Smooth muscle cell (in vitro differentiated cells): ENCODE data around the gene FAF1. TPM values are rescaled to one million over a fixed set of nuclear protein-coding genes. Genes with fewer than 3 reads are reported as not detected.

Source experiments
- DNase-seq: peaks from one replicate; lab custom pipeline; 2025; ENCODE audit not compliant: unreplicated experiment; lab: John Stamatoyannopoulos, UW
- H2AFZ ChIP-seq: fragments of 200-600 bp; sonication (generic); 2 replicates; pipeline ENCODE4 v1.6.0; 2016; ENCODE audit warnings: antibody characterized with exemption, low read depth, mild to moderate bottlenecking
- H3F3A ChIP-seq: fragments of 200-600 bp; sonication (generic); 2 replicates; pipeline ENCODE4 v1.6.0; 2017; ENCODE audit warnings: antibody characterized with exemption, low read depth
- H3K27ac ChIP-seq: fragments of 200-600 bp; sonication (generic); 2 replicates; pipeline ENCODE4 v1.5.1; 2016; ENCODE audit warnings: low read depth, mild to moderate bottlenecking
- H3K27me3 ChIP-seq: fragments of 200-600 bp; sonication (generic); 2 replicates; pipeline ENCODE4 v1.6.1; 2016; ENCODE audit warnings: low read depth, mild to moderate bottlenecking
- H3K36me3 ChIP-seq: fragments of 200-600 bp; sonication (generic); 2 replicates; pipeline ENCODE4 v1.5.1; 2016; ENCODE audit warnings: low read depth
- H3K4me1 ChIP-seq: fragments of 200-600 bp; sonication (generic); 2 replicates; pipeline ENCODE4 v1.5.1; 2016; ENCODE audit warnings: low read depth
- H3K4me2 ChIP-seq: fragments of 200-600 bp; sonication (generic); 2 replicates; pipeline ENCODE4 v1.6.0; 2016; ENCODE audit warnings: mild to moderate bottlenecking
- H3K4me3 ChIP-seq: fragments of 200-600 bp; sonication (generic); 2 replicates; pipeline ENCODE4 v1.5.1; 2016; ENCODE audit warnings: mild to moderate bottlenecking
- H3K79me2 ChIP-seq: fragments of 200-600 bp; sonication (generic); 2 replicates; pipeline ENCODE4 v1.6.0; 2016; ENCODE audit warnings: low read depth, mild to moderate bottlenecking
- H3K9ac ChIP-seq: fragments of 200-600 bp; sonication (generic); 2 replicates; pipeline ENCODE4 v1.6.0; 2016; ENCODE audit warnings: low read depth
- H3K9me3 ChIP-seq: fragments of 200-600 bp; sonication (generic); replicated peaks from 2 replicates; pipeline ENCODE4 v1.5.1; 2016; ENCODE audit warnings: low read depth
- H4K20me1 ChIP-seq: fragments of 200-600 bp; sonication (generic); 2 replicates; pipeline ENCODE4 v1.6.0; 2016; ENCODE audit warnings: low read depth
- CTCF ChIP-seq: fragments of 200-600 bp; sonication (generic); IDR thresholded peaks from 2 replicates; pipeline ENCODE4 v1.5.1; 2017; ENCODE audit warnings: borderline replicate concordance, mild to moderate bottlenecking, antibody characterized with exemption; ENCODE audit not compliant: insufficient read depth, poor library complexity, severe bottlenecking
- WGBS: methylation state at CpG from one replicate; pipeline ENCODE4 v1.1.7; 2016; ENCODE audit warnings: low lambda C conversion rate; 5-methylcytosine and 5-hydroxymethylcytosine counted together
- polyA plus RNA-seq: library from polyadenylated mRNA; unstranded; fragments of >200 nt; fragmentation: Nextera tagmentation; extraction: Ambion mirVana; gene quantifications from 2 replicates; pipeline ENCODE4 v1.2.1, GENCODE V29; 2016
- total RNA-seq: library from RNA; depleted of rRNA; stranded (reverse); fragments of >200 nt; gene quantifications from 2 replicates; pipeline ENCODE4 v1.2.3, GENCODE V29; 2014

FAF1 gene
- total and polyA plus RNA-seq, 2 experiments from 2014 or later, result 51.5 to 51.6 TPM

- peaks cover 27% of the 10 kb centered on the region for H4K20me1 ChIP-seq
- peaks cover 42% of the 10 kb centered on the region for H3K79me2 ChIP-seq
- H3K36me3 ChIP-seq, result no peaks in the 10 kb centered on the region
- DNase-seq, result no peak
- no peak overlapping the region for H3K4me2 ChIP-seq
- H3K9me3 ChIP-seq, result no peaks in the 10 kb centered on the region
- no peaks in the 10 kb centered on the region for H3K27me3 ChIP-seq
- no peak overlapping the region for H3K4me3 ChIP-seq
- H3F3A ChIP-seq, result no peaks in the 10 kb centered on the region
- WGBS, result 95% methylated on average over 4 of the region's 4 CpGs
- H2AFZ ChIP-seq, result no peak overlapping the region
- no peak for TF ChIP-seq CTCF
- no peaks in the 10 kb centered on the region for H3K4me1 ChIP-seq
- H3K9ac ChIP-seq, result no peak overlapping the region
- H3K27ac ChIP-seq, result no peak overlapping the region
Observed at GRCh38 chr1:50812346-50812745, 147.7 kb downstream of the FAF1 start.

DNA sequence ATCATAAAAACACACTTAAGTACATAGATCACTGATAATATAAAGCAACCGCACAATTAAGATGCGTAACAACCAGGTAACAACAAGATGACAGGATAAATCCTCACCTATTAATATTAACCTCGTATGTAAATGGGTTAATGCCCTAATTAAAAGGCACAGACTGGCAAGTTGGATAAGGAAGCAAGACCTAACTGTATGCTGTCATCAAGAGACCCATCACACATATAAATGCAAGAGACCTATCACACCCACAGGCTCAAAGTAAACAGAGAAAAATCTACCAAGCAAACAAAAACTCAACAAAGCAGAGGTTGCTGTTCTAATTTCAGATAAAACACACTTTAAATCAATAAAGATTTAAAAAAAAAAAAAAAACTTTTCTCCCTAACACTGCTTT, 151.8 kb downstream of the FAF1 start:
- Histone ChIP-seq H3K9me3 (no peaks in the 10 kb centered on the region), H4K20me1 (peaks cover 57% of the 10 kb centered on the region), H3K4me2 (no peak overlapping the region), H3K27ac (no peak overlapping the region), H3K36me3 (no peaks in the 10 kb centered on the region), H2AFZ (no peak overlapping the region), H3K27me3 (no peaks in the 10 kb centered on the region), H3K9ac (no peak overlapping the region), H3K4me3 (no peak overlapping the region), H3K4me1 (no peaks in the 10 kb centered on the region), H3F3A (no peaks in the 10 kb centered on the region), H3K79me2 (peaks cover 59% of the 10 kb centered on the region)
- WGBS, result 93% methylated on average over 3 of the region's 3 CpGs
- DNase-seq, result no peak
- no peak for TF ChIP-seq CTCF

GRCh38 chr1:50796272-50796671, 163.8 kb downstream of the FAF1 start:
- no peak overlapping the region for H2AFZ ChIP-seq
- no peaks in the 10 kb centered on the region for H3K36me3 ChIP-seq
- no peak for DNase-seq
- 100% methylated on average over 2 of the region's 2 CpGs for WGBS
- H3K79me2 ChIP-seq, result no peaks in the 10 kb centered on the region
- H3K4me1 ChIP-seq, result no peaks in the 10 kb centered on the region
- H3K4me2 ChIP-seq, result no peak overlapping the region
- H4K20me1 ChIP-seq, result peaks cover 14% of the 10 kb centered on the region
- H3K27me3 ChIP-seq, result no peaks in the 10 kb centered on the region
- no peaks in the 10 kb centered on the region for H3F3A ChIP-seq
- H3K9me3 ChIP-seq, result no peaks in the 10 kb centered on the region
- H3K27ac ChIP-seq, result no peak overlapping the region
- TF ChIP-seq CTCF, result no peak
- H3K4me3 ChIP-seq, result no peak overlapping the region
- no peak overlapping the region for H3K9ac ChIP-seq

GRCh38 chr1:50793521-50793920, 166.5 kb downstream of the FAF1 start:
- H4K20me1 ChIP-seq, result peaks cover 14% of the 10 kb centered on the region
- no peak for TF ChIP-seq CTCF
- no peak for DNase-seq
- H3K4me3 ChIP-seq, result no peak overlapping the region
- H3F3A ChIP-seq, result no peaks in the 10 kb centered on the region
- no peaks in the 10 kb centered on the region for H3K27me3 ChIP-seq
- no peaks in the 10 kb centered on the region for H3K79me2 ChIP-seq
- no peak overlapping the region for H3K27ac ChIP-seq
- no peaks in the 10 kb centered on the region for H3K9me3 ChIP-seq
- no peak overlapping the region for H3K9ac ChIP-seq
- no peak overlapping the region for H2AFZ ChIP-seq
- WGBS, result 88% methylated on average over 6 of the region's 6 CpGs
- no peak overlapping the region for H3K4me2 ChIP-seq
- H3K36me3 ChIP-seq, result no peaks in the 10 kb centered on the region
- H3K4me1 ChIP-seq, result no peaks in the 10 kb centered on the region
